GM21381 (cell line): Measurements from ENCODE around the gene CNTN3.

Experiments used
- ATAC-seq: cut with Tn5 transposase; IDR thresholded peaks from one replicate; pipeline ENCODE4 v1.9.1; 2021; ENCODE audit warnings: mild to moderate bottlenecking, moderate library complexity; ENCODE audit not compliant: unreplicated experiment

The CNTN3 gene

DNA sequence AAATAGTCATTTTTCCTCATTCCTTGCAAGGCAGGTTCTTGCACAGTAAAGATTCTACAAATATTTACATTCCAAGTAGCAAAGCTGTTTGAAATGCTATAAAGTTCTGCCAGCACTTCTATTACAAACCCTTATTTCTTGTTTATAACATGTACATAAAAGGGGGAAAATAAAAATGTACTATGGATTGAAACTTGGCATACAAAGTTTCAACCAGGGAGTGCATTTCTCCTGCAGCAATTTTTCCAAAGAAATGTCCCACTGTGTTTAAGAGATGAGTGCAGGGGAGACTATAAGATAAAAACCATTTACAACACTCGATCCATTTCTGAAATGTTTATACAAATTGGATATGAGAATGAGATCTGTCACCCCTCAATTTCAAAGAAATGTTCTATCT, 3.3 kb downstream of the CNTN3 start:
- no peak for ATAC-seq

GRCh38 chr3:74607803-74608202, 6.7 kb downstream of the CNTN3 start:
- ATAC-seq: no peak

- ATAC-seq: no peak
These were observed 7.5 kb downstream of the CNTN3 start for GRCh38 chr3:74606996-74607395.

DNA sequence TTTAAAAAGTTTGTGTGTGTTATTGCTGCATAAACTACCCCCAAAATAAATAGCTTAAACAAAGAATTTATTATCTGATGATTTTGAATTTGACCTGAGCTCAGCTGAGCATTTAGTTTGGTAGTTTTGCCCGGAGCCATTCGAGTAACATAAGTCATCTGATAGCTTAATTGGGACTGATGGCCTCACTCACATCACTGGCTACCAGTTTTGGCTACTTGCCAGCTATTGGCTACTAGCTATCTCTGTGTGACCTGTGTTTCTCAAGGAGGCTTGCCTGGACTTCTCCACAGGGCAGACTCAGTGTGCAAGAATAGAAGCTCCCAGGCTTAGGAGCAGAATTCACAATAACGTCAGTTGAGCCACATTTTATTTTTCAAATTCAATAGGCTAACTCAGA, 9.0 kb downstream of the CNTN3 start:
- no peak for ATAC-seq

DNA sequence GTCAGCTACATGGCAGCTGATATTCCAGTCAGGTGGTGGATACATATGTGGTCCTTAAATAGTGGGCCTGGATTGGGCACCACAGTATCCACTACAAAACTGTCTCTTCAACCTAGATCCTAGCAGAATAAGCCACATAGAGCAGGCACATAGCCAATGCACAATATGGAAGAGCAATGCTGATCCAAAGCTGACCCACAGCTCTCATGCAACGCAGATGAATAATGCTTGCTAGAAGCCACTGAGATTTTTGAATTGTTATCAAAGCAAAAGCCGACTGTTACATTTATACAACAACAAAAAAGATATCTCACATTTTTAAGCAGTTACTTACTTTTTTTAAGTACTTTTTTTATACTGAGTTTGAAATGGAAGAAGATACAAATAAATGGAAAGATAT, 11.2 kb downstream of the CNTN3 start:
- ATAC-seq: no peak

DNA sequence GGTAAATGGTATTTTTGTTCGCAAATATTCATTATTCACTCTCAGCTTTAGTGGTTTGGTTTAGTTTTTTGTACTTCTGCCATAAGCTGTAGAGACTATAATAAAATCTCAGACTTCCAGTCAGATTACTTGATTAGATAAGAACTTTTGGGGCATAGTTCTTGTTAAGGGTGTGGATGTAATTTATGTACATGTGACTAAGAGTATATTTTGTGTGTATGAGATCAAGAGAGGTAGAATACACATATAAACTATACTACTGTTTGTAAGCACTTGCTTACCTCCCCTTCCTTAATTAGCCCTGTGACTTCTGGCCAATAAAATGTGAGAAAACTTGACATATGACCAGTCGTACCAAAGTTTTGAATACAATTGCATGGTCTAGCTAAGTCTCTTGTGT, 12.0 kb downstream of the CNTN3 start:
- ATAC-seq: no peak

DNA sequence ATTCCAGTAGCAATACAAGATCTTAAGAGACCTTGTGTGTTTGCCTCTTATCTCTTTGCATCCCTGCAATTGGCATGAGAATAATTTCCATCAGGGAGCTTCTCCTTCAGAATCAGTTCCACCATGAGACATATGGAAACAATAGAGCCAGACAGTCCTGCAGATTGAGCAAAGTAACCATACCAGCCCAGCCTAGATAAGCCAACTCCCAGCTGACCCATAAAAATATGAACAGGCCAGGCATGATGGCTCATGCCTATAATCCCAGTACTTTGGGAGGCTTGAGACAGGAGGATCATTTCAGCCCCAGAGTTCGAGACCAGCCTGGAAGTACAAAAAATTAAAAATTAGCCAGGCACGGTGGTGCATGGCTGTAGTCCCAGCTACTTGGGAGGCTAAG, 12.7 kb downstream of the CNTN3 start:
- ATAC-seq: no peak

DNA sequence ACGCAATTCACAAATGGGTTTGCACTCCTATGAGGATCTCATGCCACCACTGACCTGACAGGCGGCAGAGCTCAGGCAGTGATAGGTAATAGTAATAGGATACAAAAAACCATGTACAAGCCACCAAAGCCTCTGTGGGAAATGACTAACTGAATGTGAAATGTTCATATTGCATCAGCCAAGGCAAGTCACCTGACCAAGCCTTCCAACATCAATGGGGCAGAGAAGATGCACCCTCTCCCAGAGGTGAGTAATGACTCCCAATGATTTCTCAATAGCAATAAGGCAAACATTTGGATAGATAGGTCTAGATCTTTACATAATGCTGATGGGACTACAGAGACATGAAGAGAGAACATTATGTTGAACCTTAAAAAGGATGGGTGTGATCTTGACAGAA, 14.9 kb downstream of the CNTN3 start:
- ATAC-seq: no peak

GRCh38 chr3:74593152-74593551, 21.3 kb downstream of the CNTN3 start:
- ATAC-seq: no peak

- ATAC-seq: no peak
These were observed 22.1 kb downstream of the CNTN3 start for GRCh38 chr3:74592359-74592758.

- ATAC-seq: no peak
These were observed 22.5 kb downstream of the CNTN3 start for GRCh38 chr3:74591946-74592345.

DNA sequence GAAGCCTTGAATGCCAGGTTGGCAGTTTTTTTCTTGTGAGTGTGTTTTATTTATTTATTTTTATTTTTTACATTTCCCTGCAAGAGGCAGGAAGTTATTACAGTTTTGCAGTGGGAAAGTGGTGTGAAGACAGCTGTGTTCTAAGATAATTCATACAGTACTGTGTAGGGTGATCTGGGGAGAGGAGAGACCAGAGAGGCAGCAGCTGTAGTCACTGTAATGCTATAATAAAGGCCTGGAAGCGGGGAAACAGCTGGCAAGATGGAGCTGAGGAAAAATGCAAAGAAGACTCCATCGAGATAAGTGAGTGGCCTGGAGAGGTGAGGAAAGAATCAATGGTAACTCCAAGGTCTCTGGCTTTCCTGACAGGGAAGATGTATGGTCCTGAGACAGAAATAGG, 23.1 kb downstream of the CNTN3 start:
- ATAC-seq: no peak

DNA sequence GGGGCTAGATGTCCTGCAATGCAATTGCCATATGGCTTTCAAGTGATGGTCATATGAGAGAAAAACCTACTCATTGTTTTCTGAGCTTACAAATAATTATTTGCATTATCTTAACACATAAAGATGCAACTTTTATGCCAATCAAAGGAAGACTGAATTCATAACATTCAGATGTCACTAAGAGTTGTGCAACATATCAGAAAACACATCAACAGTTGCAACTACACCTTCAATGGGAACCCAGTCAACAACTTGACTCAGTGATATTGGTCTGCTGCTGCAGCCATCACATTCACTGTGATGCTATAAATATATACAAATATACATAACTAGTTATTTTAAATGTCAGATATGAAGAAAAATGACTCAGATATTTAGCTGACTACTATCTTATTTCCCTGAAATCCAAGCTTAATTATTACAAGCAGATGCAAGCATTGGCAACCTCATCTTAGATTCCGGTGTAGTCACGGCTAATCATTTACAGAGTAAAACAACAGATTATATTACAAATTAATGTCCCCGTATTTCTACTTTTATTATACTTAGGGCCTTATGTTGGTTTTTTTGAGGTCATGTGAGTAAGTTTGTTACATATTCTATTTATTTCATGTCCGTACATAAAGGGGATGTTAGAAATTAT, 23.7 kb downstream of the CNTN3 start:
- no peak for ATAC-seq

DNA sequence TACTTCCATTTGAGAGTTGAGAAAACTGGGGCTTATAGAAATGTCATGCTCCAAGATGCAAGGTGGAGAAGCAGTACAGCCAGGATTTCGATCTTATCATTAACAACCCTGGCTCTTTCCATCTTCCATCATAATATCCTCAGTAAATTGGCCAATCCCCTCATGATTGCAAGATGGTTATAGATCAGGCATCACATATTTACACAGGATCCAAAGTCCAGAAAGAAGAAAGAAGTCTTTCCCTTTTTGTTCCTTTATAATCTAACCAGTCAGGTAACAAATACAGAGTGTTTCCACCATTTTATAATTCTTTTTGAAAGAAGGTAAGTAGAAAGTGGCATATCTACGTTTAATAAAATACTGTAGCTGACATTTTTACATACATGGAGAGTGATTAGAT, 29.7 kb downstream of the CNTN3 start:
- ATAC-seq: no peak

DNA sequence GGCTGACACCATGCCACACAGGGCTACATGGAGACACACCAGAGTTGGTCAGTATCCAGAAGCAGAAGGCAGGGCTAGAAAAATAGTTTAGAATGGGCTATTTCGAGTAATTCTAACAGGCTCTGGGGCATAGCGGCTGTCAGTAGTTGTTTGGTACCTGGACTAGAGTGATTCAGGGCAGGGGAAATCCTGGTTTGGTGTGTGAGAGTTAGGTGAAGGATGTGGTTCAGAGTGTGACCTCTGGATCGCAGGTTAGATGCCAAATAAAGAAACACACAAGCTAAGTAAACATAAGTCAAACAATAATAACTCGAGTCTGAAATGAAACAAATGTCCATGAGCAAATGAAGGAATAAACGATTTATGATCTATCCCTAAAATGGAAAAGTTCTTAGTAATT, 31.5 kb downstream of the CNTN3 start:
- ATAC-seq: no peak

- no peak for ATAC-seq
These were observed 38.6 kb downstream of the CNTN3 start for GRCh38 chr3:74575857-74576256.

DNA sequence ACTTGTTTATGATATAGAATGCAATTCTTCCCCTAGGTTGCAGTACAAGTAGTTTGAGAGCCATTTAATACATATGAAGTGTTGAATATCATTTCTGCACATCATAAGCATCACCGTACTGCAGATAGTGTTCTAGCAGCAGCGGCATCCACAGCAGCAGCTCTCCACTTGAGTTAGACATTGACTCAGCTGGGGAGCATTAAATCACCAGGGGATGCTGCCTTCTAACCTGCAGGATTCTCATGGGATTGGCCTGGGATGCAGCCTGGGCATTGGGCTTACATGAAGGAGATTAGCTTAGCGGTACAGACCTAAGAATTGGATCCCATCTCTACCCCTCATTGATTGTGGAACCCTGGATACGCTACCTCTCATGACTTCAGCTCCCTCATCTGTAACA, 43.3 kb downstream of the CNTN3 start:
- ATAC-seq: no peak
